Measurements from ENCODE around the gene NAALAD2.
"Not testable (repeated sequence)": the region's sequence is repeated elsewhere in the genome, so short reads cannot be mapped to it uniquely, and the experiment has no call there.

NAALAD2 gene

DNA sequence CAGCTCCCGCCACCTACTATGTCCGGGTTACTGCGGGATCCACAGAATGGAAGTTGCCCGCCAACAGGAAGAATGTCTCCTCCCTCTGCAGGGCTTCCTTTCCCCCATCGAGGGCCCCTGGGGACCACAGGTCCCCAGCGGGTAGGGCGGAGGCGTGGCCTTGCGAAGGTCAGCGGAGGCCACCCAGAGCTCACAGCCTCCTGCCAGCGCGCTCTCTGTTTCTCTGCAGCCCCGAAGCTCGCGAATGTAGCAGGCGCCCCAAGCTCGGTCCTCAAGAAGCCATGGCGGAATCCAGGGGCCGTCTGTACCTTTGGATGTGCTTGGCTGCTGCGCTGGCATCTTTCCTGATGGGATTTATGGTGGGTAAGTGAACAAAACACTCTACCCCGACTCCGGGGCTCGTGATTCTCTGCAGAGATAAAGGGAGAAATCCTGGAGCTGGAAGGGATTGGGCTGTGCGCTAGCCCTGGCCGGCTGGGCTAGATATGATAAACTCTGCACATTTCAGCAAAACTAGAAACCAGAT is at the start of gene NAALAD2:
TSS of gene NAALAD2 (plus strand) at position 186 of the 526 bp plus-strand sequence. CDS start at position 282, 96 bp downstream.
- no peak for DNase-seq

DNA sequence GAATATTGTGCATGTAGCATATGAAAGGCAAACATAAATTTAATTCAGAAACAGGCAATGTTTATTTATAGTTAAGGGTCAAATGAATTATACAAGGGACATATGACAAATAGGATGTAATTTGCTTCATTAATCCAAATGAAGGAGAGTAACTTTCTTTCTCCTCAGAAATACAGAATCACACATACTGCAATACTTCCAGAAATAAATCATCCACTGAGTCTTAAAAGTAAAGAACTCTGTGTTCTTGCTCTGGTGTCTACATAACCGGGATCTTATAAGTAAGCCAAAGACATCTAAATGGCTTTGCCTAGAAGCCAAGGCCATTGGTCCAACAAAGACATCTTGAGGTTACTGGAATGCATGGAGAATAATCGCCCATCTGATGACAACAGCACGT is 48.8 kb upstream of the NAALAD2 start, which contains the start of gene UBTFL1:
TSS of gene UBTFL1 (plus strand) at position 301 of the 400 bp plus-strand sequence. CDS start at position 301, 0 bp downstream.
- not testable (repeated sequence) for DNase-seq

DNA sequence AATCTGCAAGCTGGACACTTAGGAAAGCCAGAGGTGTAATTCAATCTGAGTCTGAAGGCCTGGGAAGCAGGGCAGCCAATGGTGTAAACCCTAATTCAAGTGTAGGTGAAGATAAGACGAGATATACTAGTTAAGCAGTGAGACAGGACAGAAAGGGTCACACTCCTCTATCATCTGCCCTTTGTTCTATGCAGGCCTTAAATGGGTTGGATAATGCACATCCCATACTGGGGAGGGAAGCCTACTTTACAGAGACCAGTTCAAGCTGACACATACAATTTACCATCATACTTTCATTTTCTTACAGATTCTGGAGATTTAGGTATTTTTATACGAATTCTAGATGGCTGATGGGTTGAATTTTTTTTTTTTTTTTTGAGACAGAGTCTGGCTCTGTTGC is 45.7 kb upstream of the NAALAD2 start:
- DNase-seq, result not testable (repeated sequence)

- not testable (repeated sequence) for DNase-seq
These were observed 39.1 kb upstream of the NAALAD2 start for GRCh38 chr11:90095230-90095924.

DNA sequence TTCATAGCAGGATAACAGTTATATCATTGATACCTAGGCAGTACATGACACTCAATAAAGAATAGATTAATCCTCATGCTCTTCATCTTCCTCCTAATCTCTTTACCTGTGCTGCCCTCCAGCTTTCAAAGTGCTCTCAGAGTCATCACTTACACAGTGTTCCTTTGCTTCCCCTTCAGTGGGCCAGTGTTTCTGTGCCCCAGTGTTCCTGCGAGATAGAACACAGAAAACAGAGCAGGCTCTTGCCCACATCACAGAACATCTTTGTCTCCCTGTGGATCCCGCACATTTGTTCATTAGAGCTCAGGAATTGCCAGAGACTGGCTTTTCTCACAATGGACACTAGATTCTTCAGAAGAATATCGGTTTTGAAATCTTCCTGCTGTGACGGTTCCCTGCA is 36.2 kb upstream of the NAALAD2 start:
- not testable (repeated sequence) for DNase-seq

- no peak for DNase-seq
These were observed 34.0 kb upstream of the NAALAD2 start for GRCh38 chr11:90100431-90100830.

DNA sequence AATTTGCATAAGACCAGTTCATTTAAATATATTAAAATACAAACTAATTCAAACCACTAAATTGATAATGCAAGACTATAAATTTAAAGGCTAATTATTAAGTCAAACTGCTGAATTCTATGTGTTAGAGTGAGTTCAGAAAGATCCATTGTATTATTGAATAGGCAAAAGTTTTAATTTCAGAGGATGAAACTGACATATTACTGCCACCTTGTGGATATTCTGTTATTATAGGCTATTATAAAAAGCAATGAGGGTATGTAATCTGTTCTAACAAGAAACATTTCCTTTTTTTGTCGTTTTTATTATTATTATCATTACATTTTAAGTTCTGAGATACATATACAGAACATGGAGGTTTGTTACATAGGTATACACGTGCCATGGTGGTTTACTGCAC is 20.9 kb upstream of the NAALAD2 start:
- no peak for DNase-seq

DNA sequence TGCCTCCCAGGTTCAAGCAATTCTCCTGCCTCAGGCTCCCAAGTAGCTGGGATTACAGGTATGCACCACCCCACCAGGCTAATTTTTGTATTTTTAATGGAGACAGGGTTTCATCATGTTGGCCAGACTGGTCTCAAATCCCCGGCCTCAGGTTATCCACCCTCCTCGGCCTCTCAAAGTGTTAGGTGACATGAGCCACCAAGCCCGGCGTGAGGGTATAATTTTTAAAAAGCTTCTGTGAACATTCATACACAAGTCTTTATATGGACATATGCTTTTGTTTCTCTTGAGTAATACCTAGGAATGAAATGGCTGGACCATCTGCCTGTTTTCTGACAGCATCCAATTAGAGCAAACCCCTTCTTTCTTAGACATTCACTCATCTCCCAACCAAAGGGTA is 14.3 kb upstream of the NAALAD2 start:
- no peak for DNase-seq

- no peak for DNase-seq
These were observed 10.1 kb upstream of the NAALAD2 start for GRCh38 chr11:90124371-90124770.

GRCh38 chr11:90124946-90125345 is 9.5 kb upstream of the NAALAD2 start:
- no peak for DNase-seq

DNA sequence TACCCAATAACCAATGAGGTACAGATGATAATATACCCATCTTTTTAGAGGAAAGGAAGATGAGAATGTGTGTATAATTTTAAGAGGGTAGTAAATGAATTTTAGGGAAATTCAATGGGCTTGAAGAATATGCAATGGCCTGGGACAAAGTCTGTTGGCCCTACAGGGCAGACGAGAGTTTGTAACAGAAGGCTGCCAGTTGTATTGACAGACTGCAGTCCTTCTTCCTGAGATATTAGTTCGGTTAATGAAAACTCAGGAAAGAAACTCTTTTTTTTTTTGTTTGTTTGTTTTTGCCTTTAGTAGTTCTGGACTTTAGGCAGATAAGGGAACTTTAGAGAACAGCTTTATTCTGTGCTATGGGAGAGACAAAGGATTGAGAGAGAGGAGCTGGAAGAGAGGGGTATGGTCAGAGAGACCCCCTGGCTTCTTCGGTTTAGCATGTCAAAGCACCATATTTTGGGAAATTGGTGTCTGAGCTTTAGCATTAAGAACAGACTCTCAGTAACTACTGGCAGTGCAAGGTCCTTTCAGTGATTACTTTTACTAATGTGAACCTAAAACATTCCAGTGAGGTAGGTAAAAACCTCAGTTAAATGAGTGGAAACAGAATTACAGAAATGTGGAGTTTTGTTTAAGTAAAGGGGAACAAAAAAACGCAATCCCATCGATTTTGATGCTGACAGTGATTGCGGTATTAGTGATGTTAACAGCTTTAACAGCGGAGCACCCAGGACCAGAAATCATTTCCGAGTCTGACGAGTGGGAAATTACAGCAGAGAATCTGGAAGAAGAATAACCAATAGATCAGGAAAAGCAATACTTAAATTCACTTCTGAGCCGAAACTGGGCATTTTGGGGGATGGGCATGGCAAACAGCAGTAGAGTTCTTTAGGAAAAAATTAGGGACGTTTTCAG is 644 bp upstream of the NAALAD2 start:
- no peak for DNase-seq

- no peak for DNase-seq
These were observed 553 bp downstream of the NAALAD2 start for GRCh38 chr11:90135016-90135415.

DNA sequence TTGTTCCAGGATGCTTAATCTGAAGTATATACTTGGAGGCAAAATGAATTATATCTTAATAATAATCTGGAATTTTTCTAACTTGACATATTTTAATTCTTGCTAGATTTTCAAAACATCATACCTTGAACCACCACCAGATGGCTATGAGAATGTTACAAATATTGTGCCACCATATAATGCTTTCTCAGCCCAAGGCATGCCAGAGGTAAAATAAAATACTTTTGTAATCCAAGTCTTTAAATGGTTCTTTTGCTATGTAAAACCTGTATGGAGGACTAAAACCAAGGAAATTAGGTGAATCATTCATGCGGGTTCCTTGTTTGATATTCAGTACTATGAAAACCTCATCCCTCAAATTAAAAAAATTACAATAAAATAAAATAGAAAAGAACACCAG is 14.4 kb downstream of the NAALAD2 start:
- no peak for DNase-seq

GRCh38 chr11:90166982-90167573 is 32.6 kb downstream of the NAALAD2 start:
- DNase-seq, result not testable (repeated sequence)

DNA sequence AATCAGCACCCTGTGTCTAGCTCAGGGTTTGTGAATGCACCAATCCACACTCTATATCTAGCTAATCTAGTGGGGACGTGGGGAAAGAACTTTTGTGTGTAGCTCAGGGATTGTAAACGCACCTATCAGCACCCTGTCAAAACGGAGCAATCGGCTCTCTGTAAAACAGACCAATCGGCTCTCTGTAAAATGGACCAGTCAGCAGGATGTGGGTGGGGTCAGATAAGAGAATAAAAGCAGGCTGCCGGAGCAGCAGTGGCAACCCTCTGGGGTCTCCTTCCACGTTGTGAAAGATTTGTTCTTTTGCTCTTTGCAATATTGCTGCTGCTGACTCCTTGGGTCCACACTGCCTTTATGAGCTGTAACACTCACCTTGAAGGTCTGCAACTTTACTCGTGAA is 33.2 kb downstream of the NAALAD2 start:
- not testable (repeated sequence) for DNase-seq

GRCh38 chr11:90168571-90168970 is 34.1 kb downstream of the NAALAD2 start:
- DNase-seq, result no peak

- DNase-seq, result no peak
These were observed 36.9 kb downstream of the NAALAD2 start for GRCh38 chr11:90171359-90171758.

- DNase-seq, result no peak
These were observed 41.6 kb downstream of the NAALAD2 start for GRCh38 chr11:90176069-90176468.

- no peak for DNase-seq
These were observed 44.3 kb downstream of the NAALAD2 start for GRCh38 chr11:90178751-90179150.

GRCh38 chr11:90179923-90180322 is 45.5 kb downstream of the NAALAD2 start:
- no peak for DNase-seq

DNA sequence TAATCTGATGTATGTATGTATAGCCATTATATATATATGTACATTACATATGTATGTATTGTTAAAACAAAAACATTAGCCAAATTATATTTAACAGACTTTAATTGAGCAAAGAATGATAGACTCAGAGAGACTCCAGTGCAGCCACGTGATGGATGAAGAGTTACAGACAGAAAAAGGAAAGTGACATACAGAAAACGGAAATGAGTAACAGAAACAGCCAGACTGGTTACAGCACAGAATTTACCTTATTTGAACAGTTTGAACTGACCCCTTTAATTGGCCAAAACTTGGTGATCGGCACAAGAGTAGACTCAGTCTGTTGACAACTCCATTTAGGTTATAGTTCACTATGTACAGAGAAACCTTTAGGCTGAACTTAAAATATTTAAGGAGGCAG is 53.4 kb downstream of the NAALAD2 start:
- DNase-seq, result no peak

- no peak for DNase-seq
These were observed 54.5 kb downstream of the NAALAD2 start for GRCh38 chr11:90189011-90189410.

DNA sequence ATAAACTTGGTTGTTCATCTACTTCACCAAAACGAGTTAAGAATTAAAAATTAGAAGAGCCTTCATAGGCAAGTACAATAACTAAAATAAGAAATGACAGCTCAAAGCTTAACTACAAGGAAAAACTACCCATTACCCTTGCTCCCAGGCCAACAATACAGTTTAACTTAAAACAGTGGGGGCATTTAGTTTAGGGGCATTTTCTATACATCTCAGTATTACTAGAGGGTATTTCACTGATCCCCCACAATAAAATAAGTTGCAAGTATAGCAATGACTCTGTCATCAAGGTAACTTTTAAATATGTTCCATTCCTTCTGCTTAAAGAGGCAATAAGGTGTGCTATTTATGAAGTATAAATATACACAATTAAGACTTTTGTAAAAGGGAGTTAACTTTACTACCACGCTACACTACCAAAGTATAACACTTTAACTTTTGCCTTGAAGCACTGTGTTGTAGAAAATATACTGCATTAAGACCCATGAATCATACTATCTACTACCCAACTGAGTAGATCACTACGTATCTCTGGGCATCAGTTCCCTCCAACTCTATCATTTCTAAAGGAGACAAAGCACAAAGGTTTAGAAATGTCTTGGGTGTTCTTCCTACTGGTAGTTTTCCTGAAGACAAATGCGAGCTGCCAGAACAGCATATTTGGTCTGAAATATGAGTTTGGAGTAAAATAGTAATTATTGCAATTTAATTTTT is 58.6 kb downstream of the NAALAD2 start:
- DNase-seq, result no peak

Measured in NCI-H1694 treated with DMSO at 0.1 percent for 48 hours (cell line).